Muscle of leg (tissue), 11 donors: ENCODE results near the gene TMEM109. TPM values are rescaled to one million over a fixed set of nuclear protein-coding genes. Genes with fewer than 3 reads are reported as not detected.

Experiments
- DNase-seq: peaks from one replicate; pipeline ENCODE4 v3.0.0; 2013
- H3K27ac ChIP-seq: one replicate; pipeline ENCODE4 v1.5.1; 2013; ENCODE audit warnings: mild to moderate bottlenecking, low read length, control low read depth
- H3K27me3 ChIP-seq: one replicate; pipeline ENCODE4 v1.6.1; 2013; ENCODE audit warnings: low read length; ENCODE audit not compliant: control insufficient read depth, insufficient read depth
- H3K36me3 ChIP-seq: one replicate; pipeline ENCODE4 v1.6.1; 2013; ENCODE audit warnings: low read length; ENCODE audit not compliant: control insufficient read depth, insufficient read depth
- H3K4me1 ChIP-seq: one replicate; pipeline ENCODE4 v1.6.1; 2013; ENCODE audit warnings: low read length; ENCODE audit not compliant: control insufficient read depth, insufficient read depth
- H3K4me3 ChIP-seq: one replicate; pipeline ENCODE4 v1.5.1; 2013; ENCODE audit warnings: low read length, control low read depth
- H3K9me3 ChIP-seq: replicated peaks from 2 replicates; pipeline ENCODE4 v1.6.1; 2013; ENCODE audit warnings: low read depth, low read length; ENCODE audit not compliant: control insufficient read depth
- WGBS: methylation state at CpG from one replicate; pipeline ENCODE4 v1.1.5; 2013; ENCODE audit warnings: missing lambda C conversion rate; ENCODE audit not compliant: insufficient coverage; 5-methylcytosine and 5-hydroxymethylcytosine counted together
- polyA plus RNA-seq, 8 donors: library from polyadenylated mRNA; unstranded; fragments of 120-200 nt; gene quantifications; one replicate each; pipeline versions ENCODE4 v1.2.1 to v1.2.3, GENCODE V29; 2013; ENCODE audit warnings: inconsistent platforms in 1 of 8, low replicate concordance in 1 of 8; ENCODE audit not compliant: insufficient read length in 8 of 8, insufficient read depth in 1 of 8
- total RNA-seq: library from RNA; stranded (reverse); fragments of 120-200 nt; gene quantifications from one replicate; pipeline ENCODE4 v1.2.4, GENCODE V29; 2013

Gene TMEM109
- total and polyA plus RNA-seq, 9 donors, result 33.3 to 118 (median 110) TPM

DNA sequence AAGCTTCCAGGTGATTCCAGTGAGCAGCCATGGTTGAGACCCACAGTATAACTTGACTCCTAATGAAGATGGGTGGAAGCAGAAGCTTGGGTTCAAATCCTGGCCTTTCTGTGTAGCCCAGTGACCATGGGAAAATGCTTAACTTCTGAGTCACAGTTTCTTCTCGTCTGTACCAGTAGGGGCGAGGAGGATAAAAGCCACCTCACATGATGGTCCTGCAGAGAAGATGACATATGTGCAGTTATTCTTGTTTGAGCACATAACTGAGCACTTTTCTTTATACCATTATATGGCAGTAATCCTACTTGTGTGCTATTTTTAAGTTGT lies 4.9 kb downstream of the TMEM109 start:
- no peak for DNase-seq
- no CpG with 5 or more reads among the region's 2 CpGs for WGBS
- no peak overlapping the region for H3K4me3 ChIP-seq
- no peak overlapping the region for H3K27ac ChIP-seq
- H3K36me3 ChIP-seq, result peaks cover 42% of the 10 kb centered on the region
- H3K4me1 ChIP-seq, result peaks cover 45% of the 10 kb centered on the region
- H3K27me3 ChIP-seq, result no peaks in the 10 kb centered on the region
- no peaks in the 10 kb centered on the region for H3K9me3 ChIP-seq

DNA sequence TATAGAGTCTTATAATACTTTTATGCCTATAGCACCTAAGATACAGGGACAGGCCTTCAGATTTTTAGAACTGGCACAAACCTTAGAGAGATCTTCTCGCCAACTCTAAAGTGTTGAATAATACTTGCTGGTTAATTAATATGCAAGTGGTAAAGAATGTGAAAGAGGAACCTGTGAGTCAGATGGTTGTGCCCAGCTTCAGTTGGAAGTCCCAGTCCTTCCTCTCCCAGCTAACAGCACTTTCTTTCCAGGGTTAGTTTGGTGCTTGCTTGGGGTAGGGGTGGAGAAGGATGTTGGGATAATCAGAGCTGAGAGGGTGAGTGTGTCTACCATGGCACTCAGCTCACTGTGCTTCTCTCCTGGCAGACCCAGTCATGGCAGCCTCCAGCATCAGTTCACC lies 5.4 kb downstream of the TMEM109 start:
- Histone ChIP-seq H3K4me3 (no peak overlapping the region), H3K36me3 (peaks cover 42% of the 10 kb centered on the region), H3K4me1 (peaks cover 47% of the 10 kb centered on the region), H3K9me3 (no peaks in the 10 kb centered on the region), H3K27ac (no peak overlapping the region), H3K27me3 (no peaks in the 10 kb centered on the region)
- DNase-seq, result no peak
- no CpG with 5 or more reads among the region's 1 CpG for WGBS

DNA sequence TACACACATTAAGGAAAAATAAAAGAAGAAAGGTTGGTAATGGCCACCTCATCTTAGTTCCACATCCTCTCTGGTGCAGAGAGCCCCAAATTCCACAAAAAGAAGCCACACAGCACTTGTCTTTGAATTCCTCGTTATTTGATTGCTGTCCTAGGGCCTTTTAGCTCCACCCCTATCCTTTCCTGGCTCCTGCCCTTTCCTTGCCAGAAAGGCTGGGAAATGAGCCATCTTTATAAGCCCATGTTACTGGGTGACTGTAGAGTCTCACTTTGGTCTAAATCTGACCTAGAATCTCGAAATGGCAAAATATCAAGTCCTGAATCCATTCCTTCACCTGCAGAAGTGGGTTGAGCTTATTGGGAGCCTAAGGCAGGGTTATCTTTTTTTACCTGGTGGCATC lies 6.0 kb downstream of the TMEM109 start:
- no peaks in the 10 kb centered on the region for H3K9me3 ChIP-seq
- H3K4me3 ChIP-seq, result no peak overlapping the region
- peaks cover 42% of the 10 kb centered on the region for H3K36me3 ChIP-seq
- peaks cover 2% of the 10 kb centered on the region for H3K27me3 ChIP-seq
- H3K4me1 ChIP-seq, result peaks cover 48% of the 10 kb centered on the region
- no peak overlapping the region for H3K27ac ChIP-seq
- WGBS, result 80% methylated on average over 1 of the region's 2 CpGs
- DNase-seq, result no peak

DNA sequence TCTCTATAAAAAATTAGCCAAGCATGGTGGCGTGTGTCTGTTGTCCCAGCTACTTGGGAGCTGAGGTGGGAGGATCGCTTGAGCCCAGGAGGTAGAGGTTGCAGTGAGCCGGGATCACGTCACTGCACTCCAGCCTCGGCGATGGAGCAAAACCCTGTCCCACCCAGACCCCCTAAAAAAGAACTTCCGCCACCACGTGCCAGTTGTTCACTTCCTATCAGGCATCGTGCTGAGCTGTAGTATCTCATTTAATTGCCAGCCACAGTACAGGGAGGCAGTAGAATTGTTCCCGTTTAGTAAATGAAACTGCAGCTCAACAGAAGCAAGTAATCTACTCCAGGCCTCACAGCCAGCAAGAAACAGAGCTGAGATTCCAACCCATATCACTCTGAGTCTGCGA lies 7.3 kb downstream of the TMEM109 start:
- H3K27me3 ChIP-seq, result peaks cover 7% of the 10 kb centered on the region
- no peak overlapping the region for H3K27ac ChIP-seq
- no peak for DNase-seq
- no peak overlapping the region for H3K4me3 ChIP-seq
- peaks cover 47% of the 10 kb centered on the region for H3K4me1 ChIP-seq
- WGBS, result 68% methylated on average over 2 of the region's 11 CpGs
- no peaks in the 10 kb centered on the region for H3K9me3 ChIP-seq
- H3K36me3 ChIP-seq, result peaks cover 42% of the 10 kb centered on the region

DNA sequence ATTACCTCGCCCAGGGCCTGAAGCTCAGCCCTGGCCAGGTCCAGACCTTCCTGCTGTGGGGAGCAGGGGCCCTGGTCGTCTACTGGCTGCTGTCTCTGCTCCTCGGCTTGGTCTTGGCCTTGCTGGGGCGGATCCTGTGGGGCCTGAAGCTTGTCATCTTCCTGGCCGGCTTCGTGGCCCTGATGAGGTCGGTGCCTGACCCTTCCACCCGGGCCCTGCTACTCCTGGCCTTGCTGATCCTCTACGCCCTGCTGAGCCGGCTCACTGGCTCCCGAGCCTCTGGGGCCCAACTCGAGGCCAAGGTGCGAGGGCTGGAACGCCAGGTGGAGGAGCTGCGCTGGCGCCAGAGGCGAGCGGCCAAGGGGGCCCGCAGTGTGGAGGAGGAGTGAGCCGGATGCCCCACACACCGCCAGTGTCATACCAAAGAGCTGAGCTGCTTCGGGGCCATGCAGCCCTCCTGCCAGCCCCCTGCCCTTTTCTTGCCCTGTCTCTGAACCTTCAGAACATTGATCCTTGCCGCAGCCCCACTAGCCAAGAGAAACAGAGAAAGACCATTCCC lies 7.9 kb downstream of the TMEM109 start:
- no peaks in the 10 kb centered on the region for H3K9me3 ChIP-seq
- no peak overlapping the region for H3K27ac ChIP-seq
- H3K4me1 ChIP-seq, result peaks cover 42% of the 10 kb centered on the region
- peaks cover 7% of the 10 kb centered on the region for H3K27me3 ChIP-seq
- no peak for DNase-seq
- H3K36me3 ChIP-seq, result peaks cover 45% of the 10 kb centered on the region
- H3K4me3 ChIP-seq, result no peak overlapping the region
- 53% methylated on average over 22 of the region's 23 CpGs for WGBS

DNA sequence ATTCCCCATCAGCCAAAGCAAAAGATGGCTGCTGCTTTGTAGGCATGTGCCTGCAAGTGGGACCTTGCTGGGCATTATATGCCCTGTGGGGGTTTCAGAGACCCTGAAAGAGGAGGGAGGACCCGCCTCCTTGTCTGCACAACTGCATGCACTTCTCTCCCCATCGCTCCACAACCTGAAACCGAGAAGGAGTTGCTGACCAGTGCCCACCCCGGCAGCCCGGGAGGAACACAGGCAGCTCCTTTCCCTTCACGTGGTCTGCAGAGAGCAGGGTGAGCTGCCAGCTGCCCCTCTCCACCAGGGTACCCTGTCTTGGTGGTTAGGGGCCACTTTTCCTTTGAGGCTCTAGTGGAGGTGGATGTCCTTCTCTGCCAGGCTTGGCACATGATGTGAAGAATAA lies 8.9 kb downstream of the TMEM109 start:
- peaks cover 7% of the 10 kb centered on the region for H3K27me3 ChIP-seq
- H3K27ac ChIP-seq, result no peak overlapping the region
- 77% methylated on average over 4 of the region's 6 CpGs for WGBS
- no peak overlapping the region for H3K4me3 ChIP-seq
- DNase-seq, result no peak
- H3K4me1 ChIP-seq, result peaks cover 37% of the 10 kb centered on the region
- no peaks in the 10 kb centered on the region for H3K9me3 ChIP-seq
- peaks cover 55% of the 10 kb centered on the region for H3K36me3 ChIP-seq

DNA sequence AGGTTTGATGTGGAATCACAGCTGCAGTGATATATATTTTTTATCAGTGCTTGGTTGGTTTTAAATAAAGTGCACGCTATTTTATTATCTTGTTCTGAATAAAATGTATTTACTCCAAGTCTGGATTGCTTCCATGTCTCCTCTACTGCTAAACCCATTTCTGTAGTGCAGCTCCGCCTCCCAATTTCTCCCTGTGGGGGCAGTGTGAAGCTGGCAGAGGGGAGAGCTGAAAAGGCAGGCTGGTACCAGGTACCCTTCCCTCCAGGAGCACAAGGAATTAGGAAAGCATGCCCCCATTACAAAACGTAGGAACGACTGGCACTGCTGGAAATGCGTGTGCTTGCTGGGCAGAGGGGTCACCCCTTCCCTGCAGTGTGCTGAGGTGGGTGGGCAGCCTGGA lies 9.4 kb downstream of the TMEM109 start:
- no peak overlapping the region for H3K4me3 ChIP-seq
- DNase-seq, result peak; percentile 29
- H3K27ac ChIP-seq, result no peak overlapping the region
- peaks cover 37% of the 10 kb centered on the region for H3K4me1 ChIP-seq
- H3K9me3 ChIP-seq, result no peaks in the 10 kb centered on the region
- peaks cover 56% of the 10 kb centered on the region for H3K36me3 ChIP-seq
- H3K27me3 ChIP-seq, result peaks cover 7% of the 10 kb centered on the region
- WGBS, result 80% methylated on average over 1 of the region's 5 CpGs

DNA sequence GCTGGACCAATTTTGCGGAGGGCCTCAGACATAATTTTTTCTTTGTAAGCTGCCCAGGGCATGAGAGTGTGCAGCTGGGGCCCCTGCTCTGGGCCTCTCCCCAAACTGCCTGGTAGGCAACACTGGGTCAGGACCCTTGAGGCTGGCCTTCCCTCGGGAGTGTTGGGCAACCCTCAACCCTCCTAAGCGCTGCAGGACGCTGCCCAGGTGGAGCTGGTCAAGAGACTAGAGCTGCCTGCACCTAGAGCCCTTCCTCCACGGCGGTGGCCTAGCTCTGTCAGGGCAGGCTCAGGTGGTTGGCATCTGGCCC lies 9.8 kb downstream of the TMEM109 start:
- no peak for DNase-seq
- H3K27ac ChIP-seq, result no peak overlapping the region
- WGBS, result 52% methylated on average over 3 of the region's 6 CpGs
- peaks cover 35% of the 10 kb centered on the region for H3K4me1 ChIP-seq
- no peaks in the 10 kb centered on the region for H3K9me3 ChIP-seq
- H3K4me3 ChIP-seq, result peak overlapping the region; percentile 73
- H3K27me3 ChIP-seq, result peaks cover 7% of the 10 kb centered on the region
- peaks cover 59% of the 10 kb centered on the region for H3K36me3 ChIP-seq

DNA sequence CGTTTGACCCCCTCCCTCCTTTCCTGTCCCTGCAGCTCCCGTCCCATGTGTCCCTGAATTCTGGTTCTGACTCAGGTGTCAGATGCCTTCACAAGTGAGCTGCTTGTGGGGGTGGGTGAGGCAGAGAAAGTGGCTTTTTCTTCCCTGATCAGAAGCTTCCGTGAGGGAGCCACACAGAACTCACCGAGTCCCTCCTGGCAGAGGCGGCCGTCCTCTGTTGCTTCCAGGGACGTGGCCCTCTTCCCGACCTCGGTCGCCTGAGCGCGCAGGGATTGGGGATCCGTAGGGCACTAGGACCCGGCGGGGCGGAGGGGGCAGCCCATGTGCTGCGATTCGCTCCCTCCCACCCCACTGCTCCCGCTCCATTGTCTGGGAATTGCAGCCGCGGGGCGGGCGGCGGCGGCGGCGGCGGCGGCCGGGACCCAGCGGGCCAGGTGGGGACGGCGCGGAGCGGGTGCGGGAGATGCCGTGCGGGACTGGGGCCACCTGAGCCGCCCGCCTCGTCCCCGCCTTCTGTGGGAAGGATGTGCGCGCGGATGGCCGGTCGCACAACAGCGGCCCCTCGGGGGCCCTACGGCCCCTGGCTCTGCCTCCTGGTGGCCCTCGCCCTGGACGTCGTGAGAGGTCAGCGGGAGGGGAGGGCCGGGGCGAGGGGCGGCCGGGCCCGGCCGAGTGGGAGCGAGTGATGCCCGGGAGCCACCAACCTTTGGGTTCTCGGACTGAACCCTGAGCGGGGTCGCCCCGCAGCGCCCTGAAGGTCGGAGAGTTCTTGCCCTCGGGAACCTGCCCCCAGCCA lies 10.3 kb downstream of the TMEM109 start, which contains the start of gene TMEM132A:
Gene TMEM132A, plus strand, starts transcription at position 351 of the 796 bp plus-strand sequence. Its CDS starts 174 bp downstream, at position 525.
- Histone ChIP-seq H3K27ac (no peak within 1 kb of the TSS), H3K4me1 (peaks cover 31% of the 10 kb centered on the region), H3K4me3 (peak within 1 kb of the TSS; percentile 73), H3K9me3 (no peaks in the 10 kb centered on the region), H3K27me3 (peaks cover 7% of the 10 kb centered on the region), H3K36me3 (peaks cover 64% of the 10 kb centered on the region)
- under 1% methylated on average over 53 of the region's 69 CpGs for WGBS
- DNase-seq, result peak; percentile 90

DNA sequence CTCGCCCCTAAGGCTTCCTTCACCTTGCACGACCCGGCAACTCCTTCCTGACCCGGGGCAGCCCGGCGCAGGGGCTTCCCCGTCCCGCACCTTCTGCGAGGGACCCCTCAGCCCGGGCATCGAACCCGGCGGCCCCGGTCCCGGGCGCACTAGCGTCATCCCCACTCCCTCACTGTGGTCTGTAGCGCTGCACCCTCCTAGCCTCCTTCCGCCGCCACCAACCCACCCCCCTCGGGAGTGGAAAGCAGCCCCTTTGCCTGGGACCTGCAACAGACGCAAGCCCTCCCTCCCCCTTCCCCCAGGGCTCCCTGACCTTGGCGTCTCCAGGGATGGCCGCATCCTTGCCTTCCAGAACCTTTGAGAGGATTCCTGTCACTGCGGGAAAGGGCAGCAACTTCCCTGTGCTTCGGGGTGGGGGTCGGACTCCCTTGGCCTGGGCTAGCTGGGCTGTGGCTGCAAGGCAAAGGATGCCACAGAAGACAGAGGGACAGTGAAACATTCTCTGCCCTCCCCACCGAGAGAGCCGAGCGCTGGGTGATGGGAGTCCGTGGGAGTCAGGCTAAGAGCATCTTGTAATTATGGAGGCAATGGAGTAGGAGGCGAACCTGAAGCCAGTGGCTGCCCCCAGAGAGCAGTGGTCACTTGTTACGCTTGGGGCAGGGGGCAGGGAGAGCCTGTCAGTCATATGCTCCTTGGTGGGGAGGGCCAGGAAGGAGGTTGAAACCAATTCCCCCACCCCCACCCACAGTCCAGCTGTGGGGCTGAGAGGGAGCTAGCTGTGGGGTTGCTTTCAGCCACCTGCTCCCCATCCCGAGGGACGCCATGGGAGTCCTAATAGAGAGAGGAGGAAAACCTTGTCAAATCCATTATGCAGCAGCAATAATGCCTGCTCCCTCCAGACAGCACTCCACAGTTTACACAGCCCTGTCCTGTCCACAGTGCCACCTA lies 11.2 kb downstream of the TMEM109 start:
- H3K27ac ChIP-seq, result no peak overlapping the region
- H3K36me3 ChIP-seq, result peaks cover 64% of the 10 kb centered on the region
- DNase-seq, result peak; percentile 28
- peaks cover 7% of the 10 kb centered on the region for H3K27me3 ChIP-seq
- no peaks in the 10 kb centered on the region for H3K9me3 ChIP-seq
- H3K4me1 ChIP-seq, result peaks cover 27% of the 10 kb centered on the region
- peak overlapping the region; percentile 73 for H3K4me3 ChIP-seq
- WGBS, result under 1% methylated on average over 29 of the region's 35 CpGs
